Coronary artery (tissue), 2 donors: ENCODE data around the gene CFAP161.

Experiments used
- DNase-seq: peaks from one replicate; pipeline ENCODE4 v3.0.0-alpha.2; 2017; ENCODE audit warnings: low spot score
- H3K27ac ChIP-seq, 2 donors: fragments of 200-600 bp; sonication (generic); one replicate each; pipeline ENCODE4 v1.5.1; 2016 to 2019
- H3K4me3 ChIP-seq: fragments of 200-600 bp; sonication (generic); 2 replicates; pipeline ENCODE4 v1.5.1; 2016; ENCODE audit warnings: mild to moderate bottlenecking, moderate library complexity
- CTCF ChIP-seq: fragments of 200-600 bp; sonication (generic); IDR thresholded peaks from one replicate; pipeline ENCODE4 v1.5.1; 2019; ENCODE audit warnings: antibody characterized with exemption

CFAP161 gene

GRCh38 chr15:81184188-81184587 is 50.1 kb downstream of the CFAP161 start:
- peak overlapping the region; percentile 68 for H3K4me3 ChIP-seq

GRCh38 chr15:81185631-81186295 is 51.7 kb downstream of the CFAP161 start:
- TF ChIP-seq CTCF = no peak
- Histone ChIP-seq H3K27ac (peak overlapping the region; percentile 3 to 69), H3K4me3 (no peak overlapping the region)
- no peak for DNase-seq

More at GRCh38 chr15:81184188-81184587, 50.1 kb downstream of the CFAP161 start:
- H3K27ac ChIP-seq = peak overlapping the region in 1 of 2 donors; percentile 84
- TF ChIP-seq CTCF = no peak
- no peak for DNase-seq

- peak overlapping the region in 1 of 2 donors; percentile 42 for H3K27ac ChIP-seq
- TF ChIP-seq CTCF = no peak
- peak; percentile 56 for DNase-seq
- H3K4me3 ChIP-seq = no peak overlapping the region
Observed at GRCh38 chr15:81188354-81188753, 54.3 kb downstream of the CFAP161 start.

GRCh38 chr15:81189583-81190283 is 55.7 kb downstream of the CFAP161 start:
- DNase-seq = peak; percentile 85
- no peak for TF ChIP-seq CTCF
- H3K4me3 ChIP-seq = no peak overlapping the region
- H3K27ac ChIP-seq = peak overlapping the region; percentile 51 to 87

GRCh38 chr15:81190922-81191507 is 56.9 kb downstream of the CFAP161 start:
- Histone ChIP-seq H3K27ac (peak overlapping the region in 1 of 2 donors; percentile 87), H3K4me3 (no peak overlapping the region)
- DNase-seq = no peak
- TF ChIP-seq CTCF = no peak

- Histone ChIP-seq H3K27ac (peak overlapping the region in 1 of 2 donors; percentile 87), H3K4me3 (no peak overlapping the region)
- peak; percentile 21 for DNase-seq
- TF ChIP-seq CTCF = no peak
Observed at GRCh38 chr15:81191701-81192100, 57.6 kb downstream of the CFAP161 start.
